HG02943 (cell line): ENCODE results near the gene FLVCR2.

Experiments used
- ATAC-seq: cut with Tn5 transposase; IDR thresholded peaks from one replicate; pipeline ENCODE4 v1.9.1; 2021; ENCODE audit warnings: mild to moderate bottlenecking, low read depth, moderate library complexity; ENCODE audit not compliant: unreplicated experiment

Gene FLVCR2

DNA sequence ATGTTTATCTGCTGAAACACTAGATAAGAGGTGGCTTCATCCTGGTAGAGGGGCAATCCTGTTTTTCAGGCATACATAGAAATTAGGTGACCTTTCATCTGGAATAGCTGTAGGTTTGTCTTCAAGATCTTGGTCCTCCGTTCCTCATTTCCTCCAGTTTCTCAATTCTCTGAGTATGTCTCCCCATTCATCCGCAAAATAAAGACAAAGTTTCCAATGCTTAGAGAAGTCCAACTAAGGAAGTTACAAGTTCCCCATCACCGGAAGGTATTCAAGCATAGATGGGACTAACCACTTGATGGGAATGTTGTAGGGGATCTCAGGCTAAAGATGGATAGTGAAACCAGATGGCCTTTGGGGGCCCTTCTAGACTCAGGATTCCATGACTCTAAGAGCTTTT, 48.0 kb downstream of the FLVCR2 start:
- ATAC-seq: no peak

DNA sequence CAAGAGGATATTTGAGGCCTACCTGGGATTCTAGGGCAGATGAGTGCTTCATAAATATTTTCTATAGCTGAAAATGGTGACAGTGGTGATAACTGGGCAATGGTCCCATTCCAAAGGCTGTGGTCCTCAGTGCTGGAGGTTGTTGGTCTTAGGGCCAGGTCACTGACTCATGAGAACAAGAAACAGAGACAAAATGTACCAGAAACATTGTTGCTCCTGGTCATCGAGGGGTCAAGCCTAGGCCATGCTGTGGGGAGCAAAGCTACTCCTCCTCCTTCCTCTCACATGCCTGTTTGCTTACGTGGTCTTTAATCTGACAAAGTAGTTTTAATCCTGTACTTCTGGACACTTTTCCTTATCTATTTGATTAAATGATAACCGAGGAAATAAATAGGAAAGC, 48.4 kb downstream of the FLVCR2 start:
- no peak for ATAC-seq

DNA sequence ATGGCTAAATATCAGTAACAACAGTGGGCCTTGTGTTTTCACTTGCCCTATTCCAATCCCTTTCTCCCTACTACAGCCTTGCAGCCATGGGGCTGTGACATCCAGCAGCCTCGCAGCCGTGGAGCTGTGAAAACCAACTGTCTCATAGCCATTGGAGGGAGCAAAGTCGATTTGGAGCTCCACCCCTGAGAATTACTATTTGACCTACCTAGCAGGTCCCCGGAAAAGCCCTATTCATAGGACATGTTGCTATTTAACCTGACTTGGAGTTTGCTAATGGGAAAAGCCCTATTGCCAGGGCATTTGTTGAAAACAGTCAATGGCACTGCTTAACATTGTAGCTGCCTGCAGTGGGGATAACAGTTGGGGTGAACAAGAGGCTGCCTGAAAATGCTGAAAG, 49.0 kb downstream of the FLVCR2 start:
- no peak for ATAC-seq

- ATAC-seq: no peak
Observed at GRCh38 chr14:75628816-75629215, 50.4 kb downstream of the FLVCR2 start.

GRCh38 chr14:75630695-75631452, 52.5 kb downstream of the FLVCR2 start:
- no peak for ATAC-seq

- ATAC-seq: no peak
Observed at GRCh38 chr14:75631453-75631831, 53.0 kb downstream of the FLVCR2 start.

DNA sequence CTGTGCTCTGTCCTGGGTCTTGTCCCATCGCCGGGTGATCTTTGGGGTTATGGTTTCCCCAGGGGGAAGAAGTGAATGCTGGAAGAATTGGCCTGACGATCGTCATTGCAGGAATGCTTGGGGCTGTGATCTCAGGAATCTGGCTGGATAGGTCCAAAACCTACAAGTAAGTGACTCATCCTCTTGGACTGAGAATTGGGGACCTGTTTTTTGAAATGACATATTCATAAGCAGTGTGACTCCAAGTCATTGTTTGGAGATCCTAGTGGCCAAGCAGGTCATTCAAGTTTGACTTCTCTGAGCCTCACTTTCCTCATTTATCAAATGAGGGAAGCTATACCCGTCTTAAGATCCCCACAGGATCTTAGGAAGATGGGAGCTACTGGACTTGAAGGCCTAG, 56.4 kb downstream of the FLVCR2 start:
- ATAC-seq: no peak

- no peak for ATAC-seq
Observed at GRCh38 chr14:75636100-75636692, 57.8 kb downstream of the FLVCR2 start.

- ATAC-seq: no peak
Observed at GRCh38 chr14:75640876-75641275, 62.5 kb downstream of the FLVCR2 start.

DNA sequence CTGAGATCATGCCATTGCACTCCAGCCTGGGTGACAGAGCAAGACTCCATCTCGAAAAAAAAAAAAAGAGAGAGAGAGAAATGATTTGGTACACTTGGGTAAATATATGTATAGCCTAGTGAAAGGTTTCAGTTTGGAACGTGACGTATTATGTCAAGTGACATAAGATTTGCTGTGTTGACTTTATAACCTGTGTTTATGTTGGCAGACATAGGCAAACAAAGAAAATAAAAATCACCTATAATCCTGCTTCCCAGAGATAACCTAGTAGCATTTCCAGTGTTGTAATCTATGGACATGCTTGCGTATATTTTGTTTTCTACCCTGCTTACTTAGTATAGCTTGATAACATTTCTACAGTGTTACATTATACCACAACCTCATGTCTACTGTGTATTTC, 65.6 kb downstream of the FLVCR2 start:
- no peak for ATAC-seq

GRCh38 chr14:75645056-75645455, 66.6 kb downstream of the FLVCR2 start:
- no peak for ATAC-seq

DNA sequence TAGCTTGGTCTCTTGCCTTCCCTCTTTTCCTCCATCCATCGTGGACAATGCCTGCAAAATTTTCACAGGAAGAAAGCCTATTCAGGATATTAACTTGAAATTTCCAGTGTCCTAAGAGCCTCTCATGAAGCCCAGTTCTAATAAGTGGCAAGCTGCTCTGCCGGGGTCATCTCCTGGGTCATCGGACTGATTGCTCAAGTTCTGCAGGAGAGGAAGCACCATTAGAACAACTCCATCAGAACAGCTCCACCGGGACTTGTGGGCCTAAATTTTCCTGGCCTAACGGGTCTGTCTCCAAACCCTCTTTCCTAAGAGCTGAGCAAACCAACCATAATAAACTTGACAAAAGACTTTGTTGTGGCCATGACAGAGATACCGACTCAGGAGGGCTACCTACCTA, 68.3 kb downstream of the FLVCR2 start:
- ATAC-seq: no peak

DNA sequence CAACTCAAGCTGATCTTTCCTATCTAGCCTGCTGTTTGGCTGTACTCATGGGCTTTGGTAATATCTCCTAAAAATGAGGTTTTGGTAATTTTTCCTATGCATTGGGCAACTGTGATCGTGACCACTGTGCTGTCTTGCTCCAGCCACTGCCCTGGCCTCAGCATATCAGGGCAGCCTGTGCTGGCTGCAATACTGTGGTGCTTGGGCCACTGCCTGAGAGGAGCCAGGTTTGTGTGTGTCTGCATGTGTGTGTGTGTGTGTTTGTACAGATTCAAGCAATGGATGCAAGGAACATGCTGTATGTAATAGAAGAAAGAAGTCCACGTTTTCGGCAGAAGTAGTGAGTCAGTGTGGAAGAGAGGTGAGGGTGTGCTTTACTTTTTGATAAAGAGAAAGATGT, 69.2 kb downstream of the FLVCR2 start:
- ATAC-seq: no peak

DNA sequence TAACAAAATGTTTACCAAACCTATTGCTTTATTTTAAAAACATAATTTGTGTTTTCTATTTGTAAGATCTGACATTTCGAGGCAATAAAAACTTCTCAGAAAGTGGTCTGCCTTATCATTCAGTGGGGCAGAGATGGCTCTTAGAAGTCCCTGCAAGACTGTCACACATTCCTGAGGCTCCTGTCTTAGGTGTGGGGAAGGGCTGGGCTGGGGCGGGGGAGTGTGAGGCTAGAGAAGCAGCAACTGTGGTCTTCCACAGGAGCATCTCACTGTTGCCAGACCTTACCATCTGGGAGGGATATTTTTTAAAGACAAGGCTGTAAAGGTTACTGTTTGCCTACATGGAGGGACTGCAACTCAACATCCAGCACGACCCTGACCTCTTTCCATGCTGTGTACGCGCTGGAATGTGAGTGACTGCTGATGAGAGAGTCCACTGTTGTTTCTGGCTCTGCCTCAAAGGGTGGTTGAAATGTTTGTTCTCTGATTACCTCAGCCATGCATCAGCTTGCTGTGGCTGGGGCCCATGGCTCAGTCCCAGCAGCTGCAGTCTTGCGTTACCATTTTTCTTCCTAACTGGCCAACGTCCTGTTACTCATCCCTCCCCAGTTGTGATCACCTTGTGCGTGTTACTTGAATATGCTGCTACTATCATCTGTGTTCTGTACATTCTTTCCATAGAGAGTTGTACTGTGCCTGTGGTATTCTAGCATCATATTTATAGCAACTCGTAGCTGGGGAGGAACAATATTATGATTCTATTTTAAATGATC, 69.8 kb downstream of the FLVCR2 start:
- no peak for ATAC-seq

DNA sequence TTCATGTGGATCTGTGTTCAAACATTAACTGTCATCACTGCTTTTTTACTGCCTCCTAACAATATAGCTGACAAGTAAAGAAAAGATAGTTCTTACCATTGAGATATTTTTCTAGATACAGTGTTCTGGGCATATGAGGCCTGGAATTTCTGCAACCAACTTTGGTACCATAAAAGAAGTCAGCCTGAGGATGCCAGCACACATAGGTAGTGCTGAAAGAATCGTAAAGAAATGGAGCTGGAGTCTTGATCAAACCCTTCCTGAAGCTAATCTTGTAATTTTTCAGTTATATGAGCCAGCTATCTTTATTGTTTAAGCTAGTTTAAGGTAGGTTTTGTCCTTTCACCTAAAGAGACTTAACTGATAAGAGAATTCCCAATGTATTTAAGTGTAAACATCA, 70.9 kb downstream of the FLVCR2 start:
- no peak for ATAC-seq

GRCh38 chr14:75649773-75650172, 71.4 kb downstream of the FLVCR2 start:
- no peak for ATAC-seq

GRCh38 chr14:75650253-75651058, 72.0 kb downstream of the FLVCR2 start:
- no peak for ATAC-seq

DNA sequence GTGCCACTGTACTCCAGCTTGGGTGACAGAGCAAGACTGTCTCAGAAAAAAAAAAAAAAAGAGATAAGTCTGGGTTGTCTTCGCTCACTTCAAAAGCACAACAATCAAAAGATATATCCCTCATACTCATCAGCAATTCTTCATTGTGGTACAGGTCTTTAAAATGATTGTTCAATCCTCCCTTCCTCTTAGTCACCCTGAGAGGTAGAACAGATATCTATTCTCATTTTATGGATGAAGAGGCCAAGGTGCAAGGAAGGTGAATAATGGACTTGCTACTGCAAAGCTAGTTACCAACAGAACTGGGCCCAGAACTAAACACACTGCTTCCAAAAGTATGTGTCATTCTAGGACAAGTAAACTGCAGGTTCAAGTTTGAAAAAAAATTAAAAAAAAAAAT, 75.1 kb downstream of the FLVCR2 start:
- ATAC-seq: no peak

DNA sequence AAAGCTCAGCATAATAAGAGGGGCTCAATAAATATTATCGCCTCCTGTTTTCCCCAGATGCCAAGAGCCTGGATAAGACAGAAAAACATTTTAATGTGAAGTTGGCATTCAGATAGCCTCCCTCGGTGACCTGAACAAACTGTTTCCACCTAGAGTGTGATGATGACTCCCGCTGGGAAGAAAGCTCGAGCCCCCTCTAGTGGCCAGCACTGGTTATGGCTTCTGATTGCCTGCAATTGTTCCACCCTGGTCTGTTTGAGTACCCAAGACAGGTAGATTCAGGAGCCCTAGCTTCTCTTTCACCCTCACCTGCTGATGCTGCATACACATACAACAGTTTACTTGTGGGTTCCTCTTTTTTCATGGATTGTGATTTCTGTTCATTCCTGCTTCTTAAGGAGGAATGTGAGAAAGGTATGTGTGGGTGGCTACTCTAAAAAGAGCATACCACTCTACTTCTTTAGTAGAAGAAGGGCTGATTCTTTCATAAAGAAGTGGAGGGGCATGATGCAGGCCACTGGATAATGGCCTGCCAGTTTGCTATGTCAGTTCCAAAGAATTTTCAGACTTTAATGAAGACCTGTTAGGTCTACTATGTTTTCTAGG, 75.8 kb downstream of the FLVCR2 start:
- ATAC-seq: no peak

DNA sequence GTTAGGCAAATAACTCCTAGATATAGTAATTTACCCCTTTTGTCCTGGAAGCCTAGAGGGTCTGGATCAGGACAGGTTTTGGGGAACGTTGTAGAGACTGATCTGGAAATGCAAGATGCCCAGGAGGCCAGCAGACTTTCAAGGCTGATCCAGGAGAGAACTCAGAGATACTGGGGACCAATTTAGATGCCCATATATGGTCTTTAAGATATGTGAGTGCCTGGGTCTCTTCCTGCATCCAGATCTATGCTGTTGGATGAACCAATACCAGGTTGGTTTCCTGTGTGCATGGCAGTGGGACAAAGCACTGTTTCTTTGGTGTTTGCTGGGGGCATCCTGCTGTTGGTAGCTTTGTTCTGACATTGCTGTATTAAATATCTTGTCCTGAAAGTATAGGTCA, 76.8 kb downstream of the FLVCR2 start:
- ATAC-seq: no peak

- no peak for ATAC-seq
Observed at GRCh38 chr14:75657331-75657730, 78.9 kb downstream of the FLVCR2 start.
